ENCODE measurements around the gene ZSWIM5.
A peak's percentile ranks its signal among the peaks of the same experiment; 100 is the strongest.
"Not testable (repeated sequence)": the region's sequence is repeated elsewhere in the genome, so short reads cannot be mapped to it uniquely, and the experiment has no call there.

The ZSWIM5 gene

GRCh38 chr1:45076959-45077358 is 129.4 kb downstream of the ZSWIM5 start:
- not testable (repeated sequence) for DNase-seq

GRCh38 chr1:45071567-45071966 is 134.8 kb downstream of the ZSWIM5 start:
- no peak for DNase-seq

DNA sequence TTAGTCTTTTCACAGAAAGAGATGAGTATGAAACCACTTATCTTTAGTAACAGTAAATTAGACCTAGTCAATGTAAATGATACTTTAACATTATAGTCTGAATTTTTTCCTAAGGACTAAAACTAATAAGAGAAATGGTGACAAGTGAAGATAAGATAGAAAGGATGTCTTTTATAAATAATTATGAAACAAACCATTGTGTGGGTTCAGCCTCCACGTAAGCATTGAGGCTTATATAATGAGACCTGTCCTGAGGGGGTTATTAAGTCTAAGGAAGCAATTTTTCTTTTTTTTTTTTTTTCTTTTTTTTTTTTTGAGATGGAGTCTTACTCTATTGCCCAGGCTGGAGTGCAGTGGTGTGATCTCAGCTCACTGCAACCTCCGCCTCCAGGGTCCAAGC is 138.6 kb downstream of the ZSWIM5 start:
- no peak for DNase-seq

GRCh38 chr1:45065083-45065482 is 141.3 kb downstream of the ZSWIM5 start:
- DNase-seq = no peak

DNA sequence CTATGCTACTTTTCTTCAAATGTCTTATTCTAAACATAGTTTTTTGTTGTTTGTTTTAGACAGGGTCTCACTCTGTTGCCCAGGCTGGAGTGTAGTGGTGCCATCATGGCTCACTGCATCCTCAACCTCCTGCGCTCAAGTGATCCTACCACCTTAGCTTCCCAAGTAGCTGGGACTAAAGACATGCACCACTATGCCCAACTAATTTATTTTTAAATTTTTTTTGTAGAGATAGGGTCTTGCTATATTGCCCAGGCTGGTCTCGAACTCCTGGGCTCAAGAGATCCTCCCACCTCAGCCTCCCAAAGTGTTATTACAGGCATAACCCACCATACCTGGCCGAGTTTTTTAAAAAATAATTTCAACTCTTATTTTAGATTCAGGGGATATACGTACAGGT is 143.9 kb downstream of the ZSWIM5 start:
- DNase-seq = not testable (repeated sequence)

- DNase-seq = no peak
Measured at GRCh38 chr1:45059829-45060228, 146.6 kb downstream of the ZSWIM5 start.

DNA sequence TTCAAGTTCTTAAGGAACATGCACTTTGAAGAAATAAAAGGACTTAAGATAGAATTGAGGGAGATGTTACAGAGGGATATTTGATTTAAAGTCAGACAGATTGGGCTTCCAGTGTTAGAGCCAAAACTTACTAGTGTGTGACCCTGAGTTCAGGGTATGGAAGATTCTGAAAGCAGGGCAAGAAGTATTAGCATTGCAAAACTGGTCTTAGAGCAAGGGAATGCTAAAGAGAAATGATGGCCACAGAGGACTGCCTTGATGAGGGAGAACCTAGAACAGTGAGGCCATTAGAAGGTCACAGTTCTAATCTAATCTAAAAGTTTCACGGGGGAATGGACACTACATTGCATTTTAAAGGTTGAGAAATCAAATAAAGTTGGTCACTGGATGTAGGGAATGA is 148.9 kb downstream of the ZSWIM5 start:
- no peak for DNase-seq

DNA sequence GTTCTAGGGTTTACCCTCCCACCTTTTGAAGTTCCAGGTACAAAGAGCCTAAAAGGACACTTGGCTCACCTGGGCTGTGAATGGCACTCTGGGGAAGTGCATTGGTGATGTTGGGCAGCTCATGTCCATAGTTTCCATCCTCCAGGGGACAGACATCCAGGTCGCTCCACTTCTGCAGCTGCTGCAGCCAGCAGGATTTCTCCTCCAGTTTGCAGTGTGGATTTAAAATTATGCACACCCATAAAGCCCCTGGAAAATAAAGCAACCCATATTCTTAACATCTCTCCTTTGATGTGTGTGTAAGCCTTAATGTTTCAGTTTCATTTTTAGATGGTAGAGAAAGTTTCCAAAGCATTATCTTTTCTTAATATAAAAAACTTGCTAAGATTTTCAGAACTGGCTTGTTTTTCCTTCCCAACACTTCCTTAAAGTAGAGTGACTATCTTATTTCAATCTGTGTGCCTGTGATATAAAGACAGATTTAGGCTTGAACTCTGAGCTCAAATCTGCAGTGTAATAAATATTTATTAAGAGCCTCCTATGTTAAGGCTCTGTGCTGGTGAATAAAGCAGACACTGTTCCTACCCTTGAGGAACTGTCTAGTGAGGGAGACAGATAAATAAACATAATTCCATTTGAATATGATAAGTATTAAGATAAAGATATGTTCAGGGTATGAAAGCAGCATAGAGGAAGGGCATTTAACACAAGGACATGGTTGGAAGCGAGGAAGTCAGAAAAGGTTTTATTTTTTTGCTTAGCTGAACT is 155.2 kb downstream of the ZSWIM5 start:
- no peak for DNase-seq

DNA sequence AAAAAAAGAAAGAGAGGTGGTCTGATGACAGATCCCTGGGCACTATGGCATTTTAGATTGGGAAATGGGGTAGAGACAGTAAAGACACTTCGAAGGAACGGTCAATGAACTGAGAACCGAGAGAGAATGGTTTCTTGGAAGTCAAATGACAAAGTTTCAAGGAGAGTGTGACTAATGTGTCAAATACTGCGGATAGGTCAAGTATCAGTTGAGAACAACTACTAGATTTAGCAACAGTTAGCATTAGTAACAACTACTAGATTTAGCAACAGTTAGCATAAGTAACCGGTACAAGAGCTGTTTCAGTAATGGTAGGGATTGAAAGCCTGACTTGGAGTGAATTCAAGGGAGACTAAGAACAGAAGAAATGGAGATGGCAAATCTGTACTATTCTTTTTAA is 159.4 kb downstream of the ZSWIM5 start:
- DNase-seq = no peak

DNA sequence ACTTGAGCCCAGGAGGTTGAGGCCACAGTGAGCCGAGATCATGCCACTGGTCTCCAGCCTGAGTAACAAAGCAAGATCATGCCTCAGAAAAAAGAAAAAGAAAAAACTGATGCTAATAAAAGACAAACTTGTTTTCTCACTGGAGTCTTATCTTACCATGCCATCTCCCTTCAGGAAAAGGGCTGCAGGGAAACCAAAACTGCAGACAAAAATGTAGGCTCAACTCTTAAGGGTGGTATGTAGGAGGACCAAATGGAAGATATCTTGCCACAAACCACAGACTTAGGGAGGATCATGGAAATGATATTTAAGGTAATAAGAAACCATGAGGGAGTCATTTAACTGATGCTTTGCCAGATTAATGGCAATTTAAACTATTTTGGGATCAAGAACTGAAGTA is 161.5 kb downstream of the ZSWIM5 start:
- DNase-seq = no peak

DNA sequence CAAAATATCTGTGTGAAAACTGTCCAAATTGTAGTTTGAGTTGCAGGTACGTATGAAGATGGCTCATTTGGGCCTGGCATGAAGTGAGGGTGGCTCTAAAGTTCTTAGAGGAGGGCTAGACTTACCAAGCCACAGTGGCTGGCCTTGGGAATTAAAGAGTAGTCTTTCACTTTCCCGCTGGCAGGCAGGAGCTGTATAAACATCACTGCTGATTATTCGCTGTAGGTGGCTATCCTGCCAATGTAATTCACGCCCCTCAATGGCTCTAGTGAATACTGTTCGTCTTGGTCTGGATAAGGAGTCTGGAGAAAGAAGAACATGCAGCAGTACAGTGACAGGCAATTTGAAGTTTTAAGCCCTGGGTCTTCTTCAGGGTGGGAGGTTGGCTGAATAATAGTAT is 163.3 kb downstream of the ZSWIM5 start:
- no peak for DNase-seq

- DNase-seq = no peak
Measured at GRCh38 chr1:45040297-45040696, 166.1 kb downstream of the ZSWIM5 start.

DNA sequence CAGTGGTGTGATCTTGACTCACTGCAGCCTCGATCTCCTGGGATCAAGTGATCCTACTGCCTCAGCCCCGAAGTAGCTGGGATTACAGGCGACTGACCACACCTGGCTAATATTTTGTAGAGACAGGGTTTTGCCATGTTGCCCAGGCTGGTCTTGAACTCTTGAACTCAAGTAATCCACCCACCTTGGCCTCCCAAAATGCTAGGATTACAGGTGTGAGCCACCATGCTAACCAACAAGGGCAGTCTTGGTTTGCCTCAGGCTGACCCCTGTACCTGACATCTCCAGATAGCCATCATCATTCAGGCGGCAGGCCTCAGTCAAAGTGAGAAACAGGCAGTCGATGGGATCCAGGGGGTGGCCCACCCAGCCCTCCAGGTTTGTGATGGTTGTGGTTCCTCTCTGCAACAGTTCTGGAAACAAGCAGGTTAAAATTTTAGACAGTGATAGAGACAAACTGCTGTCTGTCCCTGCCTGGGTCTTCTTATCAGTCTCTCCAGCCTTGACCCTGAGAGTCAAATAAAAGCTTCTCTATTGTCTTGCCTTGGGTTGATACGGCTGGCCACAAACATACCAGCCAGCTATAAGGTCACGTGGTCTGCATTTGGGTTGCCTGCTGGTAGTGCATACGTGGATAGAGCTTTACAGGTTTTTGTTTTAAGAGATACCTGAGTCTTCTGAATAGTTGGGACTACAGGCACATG is 167.6 kb downstream of the ZSWIM5 start:
- DNase-seq = no peak

- no peak for DNase-seq
Measured at GRCh38 chr1:45038240-45038639, 168.2 kb downstream of the ZSWIM5 start.

GRCh38 chr1:45037456-45037855 is 168.9 kb downstream of the ZSWIM5 start:
- no peak for DNase-seq

DNA sequence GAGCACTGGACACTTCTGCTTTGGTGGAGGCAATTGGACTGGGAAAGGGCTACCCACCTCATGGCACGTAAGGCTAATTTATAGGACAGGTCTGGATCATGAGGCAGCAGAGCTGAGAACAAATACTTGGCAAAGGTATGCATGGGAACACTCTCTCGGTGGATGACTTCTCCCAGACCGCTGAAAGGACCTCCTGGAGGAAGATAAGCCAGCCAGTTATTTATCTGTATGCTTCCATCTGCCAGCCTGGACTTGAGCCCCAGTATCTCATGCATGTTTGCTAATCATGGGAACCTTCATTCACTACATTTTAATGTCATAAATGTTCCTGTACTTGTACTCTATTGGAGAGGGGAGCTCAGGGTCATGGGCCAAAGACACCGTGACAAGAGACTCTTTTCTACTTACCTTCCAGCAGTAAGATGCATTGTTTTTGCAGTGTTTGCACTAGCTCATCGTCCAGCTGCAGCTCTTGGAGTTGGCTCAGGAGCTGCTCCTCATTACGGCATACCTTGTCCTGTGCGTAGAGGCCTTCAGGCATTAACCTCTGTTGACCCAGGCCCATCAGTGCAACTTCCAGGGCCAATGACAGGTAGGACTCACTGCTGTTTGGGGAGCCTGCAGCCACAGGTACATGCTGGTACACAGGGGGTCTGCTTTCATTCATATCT is 170.6 kb downstream of the ZSWIM5 start:
- peak; percentile 72 for DNase-seq

- no peak for DNase-seq
Measured at GRCh38 chr1:45033356-45033755, 173.0 kb downstream of the ZSWIM5 start.

DNA sequence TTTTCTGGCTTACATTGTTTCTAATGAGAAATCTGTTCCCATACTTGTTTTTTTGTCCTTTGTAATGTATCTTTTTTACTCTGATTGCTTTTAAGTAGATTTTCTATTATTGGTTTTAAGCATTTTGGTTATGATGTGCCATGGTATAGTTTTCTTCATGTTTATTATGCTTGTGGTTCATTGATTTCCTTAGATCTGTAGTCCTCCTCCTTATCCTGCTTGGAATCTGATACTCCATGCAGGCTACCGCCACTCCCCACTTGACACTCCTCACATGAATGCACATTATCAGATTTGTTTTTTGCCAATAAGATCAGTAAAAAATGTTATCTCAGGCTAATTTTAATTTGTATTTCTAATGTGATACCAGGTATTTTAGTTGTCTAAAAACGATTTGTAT is 173.6 kb downstream of the ZSWIM5 start:
- peak; percentile 20 for DNase-seq

GRCh38 chr1:45026446-45026845 is 180.0 kb downstream of the ZSWIM5 start:
- DNase-seq = no peak

GRCh38 chr1:45023663-45024062 is 182.7 kb downstream of the ZSWIM5 start:
- DNase-seq = no peak

GRCh38 chr1:45018599-45019230 is 187.7 kb downstream of the ZSWIM5 start:
- DNase-seq = peak; percentile 95

DNA sequence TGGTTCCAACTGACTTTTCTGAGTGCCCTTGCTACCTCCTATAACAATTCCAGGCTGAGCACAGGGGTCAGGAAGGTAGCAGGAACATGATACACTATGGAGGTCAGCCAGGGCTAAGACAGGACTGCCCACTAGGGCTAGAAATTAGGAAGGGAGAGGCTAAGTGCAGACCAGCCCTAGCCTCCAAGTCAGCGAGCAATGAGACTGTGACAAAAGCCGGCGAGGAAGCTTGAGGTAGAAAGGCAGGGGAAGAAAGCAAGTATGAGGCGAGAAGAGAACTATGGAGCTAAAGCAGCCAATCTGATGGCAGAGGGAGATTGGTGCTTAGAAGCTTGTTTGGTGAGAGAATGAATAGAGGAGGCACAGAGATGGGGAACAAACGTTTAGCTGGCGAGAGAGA is 189.6 kb downstream of the ZSWIM5 start:
- no peak for DNase-seq

DNA sequence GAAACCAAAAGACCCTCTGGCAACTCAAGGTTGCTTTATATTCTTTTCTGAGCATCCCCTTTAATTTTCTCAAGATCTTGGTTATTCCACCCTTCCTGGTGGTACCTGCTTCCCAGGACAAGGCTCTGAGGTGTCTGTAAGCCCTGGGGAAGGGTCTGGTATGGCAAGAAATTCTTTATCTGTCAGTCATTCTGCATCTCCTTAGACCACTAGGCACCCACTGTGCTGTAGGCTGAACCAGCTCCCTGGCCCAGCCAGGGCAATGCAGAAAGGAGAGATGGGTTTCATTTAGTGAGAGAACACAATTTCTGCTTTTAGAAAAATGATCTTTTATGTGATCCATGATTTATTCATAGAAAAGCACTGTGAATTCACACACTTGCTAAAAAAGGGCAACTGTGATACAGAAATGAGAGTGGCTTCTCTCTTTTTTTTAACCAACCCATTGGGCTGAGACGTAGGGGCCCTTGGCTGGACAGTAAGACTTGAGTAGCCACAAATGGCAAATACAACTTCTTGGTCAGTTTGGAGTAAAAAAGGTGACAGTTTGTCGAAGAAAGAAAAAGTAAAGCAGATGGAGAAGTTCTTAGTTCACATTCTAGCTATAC is 190.2 kb downstream of the ZSWIM5 start:
- no peak for DNase-seq

Measured in NCI-H2029 (cell line).